Gastrocnemius medialis (tissue), 4 donors: ENCODE results near the gene VSX1. TPM values are rescaled to one million over a fixed set of nuclear protein-coding genes. Genes with fewer than 3 reads are reported as not detected.

ENCODE experiments used
- ATAC-seq, 2 donors: fragments of 150-250 bp; one replicate each; pipeline ENCODE4 v1.9.1; 2016
- DNase-seq, 2 donors: peaks; one replicate each; pipeline ENCODE4 v3.0.0-alpha.2; 2019
- H3K27ac ChIP-seq, 4 donors: fragments of 200-600 bp; sonication (generic); 1 replicate in 1 of 4; 2 replicates in 3 of 4; pipeline ENCODE4 v1.5.1; 2016 to 2018; ENCODE audit warnings: mild to moderate bottlenecking in 2 of 4, moderate library complexity in 1 of 4
- H3K27me3 ChIP-seq, 3 donors: fragments of 200-600 bp; sonication (generic) in 2 of 3; 1 replicate in 1 of 3; 2 replicates in 2 of 3; pipeline versions ENCODE4 v1.5.1 to v1.6.0; 2016 to 2019; ENCODE audit warnings: mild to moderate bottlenecking in 1 of 3, moderate library complexity in 1 of 3
- H3K36me3 ChIP-seq, 2 donors: fragments of 200-600 bp; sonication (generic) in 1 of 2; one replicate each; pipeline ENCODE4 v1.5.1; 2017 to 2018
- H3K4me1 ChIP-seq, 2 donors: fragments of 200-600 bp; sonication (generic) in 1 of 2; one replicate each; pipeline ENCODE4 v1.5.1; 2016 to 2017; ENCODE audit warnings: mild to moderate bottlenecking in 2 of 2
- H3K4me3 ChIP-seq, 4 donors: fragments of 200-600 bp; sonication (generic) in 3 of 4; 1 replicate in 1 of 4; 2 replicates in 3 of 4; pipeline ENCODE4 v1.5.1; 2016 to 2019; ENCODE audit warnings: mild to moderate bottlenecking in 2 of 4
- H3K9me3 ChIP-seq, 3 donors: fragments of 200-600 bp; sonication (generic) in 2 of 3; 1 replicate in 1 of 3; 2 replicates in 2 of 3; pipeline ENCODE4 v1.5.1; 2016 to 2019
- POLR2A ChIP-seq, 2 donors: fragments of 450-650 bp; IDR thresholded peaks; one replicate each; pipeline ENCODE4 v1.6.1; 2017; ENCODE audit warnings: antibody characterized with exemption in 2 of 2, mild to moderate bottlenecking in 2 of 2, moderate library complexity in 2 of 2
- in situ Hi-C, 4 donors: fragments of 200-750 bp; cut with MboI; loops; one replicate each; pipeline versions ENCODE4 v1.15.0 to v1.8.0; 2017; ENCODE audit warnings: low sequenced_read_pairs in 4 of 4
- intact Hi-C: fragments of 100-400 bp; cut with DNase I; formaldehyde crosslinking; loops from one replicate; pipeline ENCODE4 v1.15.1; 2023; ENCODE audit warnings: low total_unique reads
- total RNA-seq, 4 donors: library from RNA; depleted of rRNA; stranded (reverse); fragments of >200 nt; gene quantifications; one replicate each; pipeline versions ENCODE4 v1.1.0 to v1.2.3, GENCODE V29; 2016
- TF ChIP-seq, protein P1 (sequence below), 5 experiments: fragments of 450-650 bp in 3 of 5; fragments of 200-600 bp in 2 of 5; sonication (generic) in 2 of 5; IDR thresholded peaks in 4 of 5; conservative IDR thresholded peaks in 1 of 5; 1 replicate in 4 of 5; 2 replicates in 1 of 5; pipeline ENCODE4 v1.5.1; 2016 to 2019; ENCODE audit warnings: antibody characterized with exemption in 5 of 5, mild to moderate bottlenecking in 3 of 5, moderate library complexity in 3 of 5

Gene VSX1
- total RNA-seq, 4 donors from 2014 or later, result 0.20 to 3.0 TPM; not detected in 2

- H3K9me3 ChIP-seq, result no peaks in the 10 kb centered on the region
- no peak for ATAC-seq
- H3K27ac ChIP-seq, result peak overlapping the region; percentile 87 to 95 (median 94)
- H3K4me1 ChIP-seq, result peaks cover 65 to 78% of the 10 kb centered on the region in 2 donors
- intact Hi-C loops, result loop anchor here (5.0 kb wide), 3 partner anchors 1418 to 1893 kb away; partner anchors contain the start of gene CST3
- TF ChIP-seq POLR2A (IDR thresholded peaks at IDR 0.05), result peak in 1 of 2 donors; percentile 4
- TF ChIP-seq, protein P1, sequence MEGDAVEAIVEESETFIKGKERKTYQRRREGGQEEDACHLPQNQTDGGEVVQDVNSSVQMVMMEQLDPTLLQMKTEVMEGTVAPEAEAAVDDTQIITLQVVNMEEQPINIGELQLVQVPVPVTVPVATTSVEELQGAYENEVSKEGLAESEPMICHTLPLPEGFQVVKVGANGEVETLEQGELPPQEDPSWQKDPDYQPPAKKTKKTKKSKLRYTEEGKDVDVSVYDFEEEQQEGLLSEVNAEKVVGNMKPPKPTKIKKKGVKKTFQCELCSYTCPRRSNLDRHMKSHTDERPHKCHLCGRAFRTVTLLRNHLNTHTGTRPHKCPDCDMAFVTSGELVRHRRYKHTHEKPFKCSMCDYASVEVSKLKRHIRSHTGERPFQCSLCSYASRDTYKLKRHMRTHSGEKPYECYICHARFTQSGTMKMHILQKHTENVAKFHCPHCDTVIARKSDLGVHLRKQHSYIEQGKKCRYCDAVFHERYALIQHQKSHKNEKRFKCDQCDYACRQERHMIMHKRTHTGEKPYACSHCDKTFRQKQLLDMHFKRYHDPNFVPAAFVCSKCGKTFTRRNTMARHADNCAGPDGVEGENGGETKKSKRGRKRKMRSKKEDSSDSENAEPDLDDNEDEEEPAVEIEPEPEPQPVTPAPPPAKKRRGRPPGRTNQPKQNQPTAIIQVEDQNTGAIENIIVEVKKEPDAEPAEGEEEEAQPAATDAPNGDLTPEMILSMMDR (IDR thresholded peaks at IDR 0.05 in 4 of 5, conservative IDR thresholded peaks at IDR 0.05 in 1 of 5), result no peak
- in situ Hi-C loops, result loop anchor here in 3 of 4 donors (25.0 kb wide), 3 partner anchors 132 to 1418 kb away; partner anchors contain the start of genes CST3 (in 2 of the 3), ENTPD6 (in 1 of the 3) and ZNF337 (in 1 of the 3)
- DNase-seq, result no peak
- peak overlapping the region in 2 of 4 donors; percentile 72 to 93 for H3K4me3 ChIP-seq
- no peaks in the 10 kb centered on the region for H3K27me3 ChIP-seq
- H3K36me3 ChIP-seq, result no peaks in the 10 kb centered on the region
Measured at GRCh38 chr20:25054995-25055629, 26.8 kb downstream of the VSX1 start.

DNA sequence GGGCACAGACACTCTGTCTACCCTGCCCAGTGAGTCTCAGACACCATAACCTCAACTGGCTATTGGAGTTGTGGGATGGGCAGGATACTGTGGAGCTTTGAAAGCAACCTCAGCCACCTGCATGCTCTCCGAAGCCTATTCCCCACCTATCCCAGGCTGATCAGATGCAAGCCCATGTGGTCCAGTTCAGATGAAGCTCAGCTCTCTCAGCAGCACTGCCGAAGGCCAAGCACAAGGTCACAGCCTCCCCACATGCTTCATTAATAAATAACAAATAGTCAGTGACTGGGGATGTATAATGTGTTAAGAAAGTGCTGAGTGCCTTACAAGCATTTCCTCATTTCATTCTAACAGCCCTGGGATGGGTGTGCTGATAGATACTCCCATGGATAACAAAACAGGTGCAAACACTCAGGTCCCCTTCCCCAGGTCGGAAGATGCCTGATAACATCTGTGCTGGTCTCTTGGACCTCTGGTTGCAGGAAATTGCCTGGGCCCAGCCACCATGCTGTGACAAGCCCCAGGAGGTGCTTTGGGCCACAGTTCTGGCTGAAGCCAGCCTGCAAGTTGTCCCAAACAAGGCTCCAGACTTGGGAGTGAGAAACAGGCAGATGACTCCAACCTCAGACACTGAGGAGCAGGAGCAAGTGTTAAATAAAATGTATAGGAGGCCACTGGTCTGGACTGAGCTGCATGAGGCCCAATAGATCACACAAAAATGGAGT lies 27.7 kb downstream of the VSX1 start:
- H3K4me3 ChIP-seq, result peak overlapping the region in 1 of 4 donors; percentile 6
- in situ Hi-C loops, result loop anchor here in 3 of 4 donors (25.0 kb wide), 3 partner anchors 133 to 1417 kb away; partner anchors contain the start of genes CST3 (in 2 of the 3), ENTPD6 (in 1 of the 3) and ZNF337 (in 1 of the 3)
- ATAC-seq, result no peak

GRCh38 chr20:25053255-25054031 lies 28.5 kb downstream of the VSX1 start:
- in situ Hi-C loops (loop anchor here in 3 of 4 donors (25.0 kb wide), 3 partner anchors 134 to 1416 kb away; partner anchors contain the start of genes CST3 (in 2 of the 3), ENTPD6 (in 1 of the 3) and ZNF337 (in 1 of the 3)), intact Hi-C loops (loop anchor here (5.0 kb wide), 3 partner anchors 1416 to 1891 kb away; partner anchors contain the start of gene CST3)
- H3K4me3 ChIP-seq, result peak overlapping the region; percentile 6 to 23 (median 17)
- no peaks in the 10 kb centered on the region for H3K27me3 ChIP-seq
- peaks cover 81 to 89% of the 10 kb centered on the region in 2 donors for H3K4me1 ChIP-seq
- H3K36me3 ChIP-seq, result no peaks in the 10 kb centered on the region
- ATAC-seq (peak; percentile 8 to 19), DNase-seq (peak in 1 of 2 donors; percentile 72)
- peak overlapping the region; percentile 87 to 95 (median 94) for H3K27ac ChIP-seq
- no peak for TF ChIP-seq POLR2A (IDR thresholded peaks at IDR 0.05)
- TF ChIP-seq, protein P1 (IDR thresholded peaks at IDR 0.05 in 4 of 5, conservative IDR thresholded peaks at IDR 0.05 in 1 of 5), result no peak
- H3K9me3 ChIP-seq, result no peaks in the 10 kb centered on the region

More for the DNA sequence above, 27.7 kb downstream of the VSX1 start:
- Histone ChIP-seq H3K27ac (peak overlapping the region; percentile 87 to 95 (median 94)), H3K9me3 (no peaks in the 10 kb centered on the region), H3K4me1 (peaks cover 74 to 87% of the 10 kb centered on the region in 2 donors), H3K27me3 (no peaks in the 10 kb centered on the region), H3K36me3 (no peaks in the 10 kb centered on the region)
- no peak for DNase-seq
- intact Hi-C loops, result loop anchor here (5.0 kb wide), 3 partner anchors 1417 to 1892 kb away; partner anchors contain the start of gene CST3
- peak in 1 of 2 donors; percentile 7 for TF ChIP-seq POLR2A (IDR thresholded peaks at IDR 0.05)
- TF ChIP-seq, protein P1 (IDR thresholded peaks at IDR 0.05 in 4 of 5, conservative IDR thresholded peaks at IDR 0.05 in 1 of 5), result no peak
